HG03175 (cell line): ENCODE results near the gene BGLAP.
A peak's percentile ranks its signal among the peaks of the same experiment; 100 is the strongest.

Experiments
- ATAC-seq: cut with Tn5 transposase; IDR thresholded peaks from one replicate; pipeline ENCODE4 v1.9.1; 2021; ENCODE audit warnings: mild to moderate bottlenecking, moderate library complexity; ENCODE audit not compliant: unreplicated experiment

BGLAP gene

DNA sequence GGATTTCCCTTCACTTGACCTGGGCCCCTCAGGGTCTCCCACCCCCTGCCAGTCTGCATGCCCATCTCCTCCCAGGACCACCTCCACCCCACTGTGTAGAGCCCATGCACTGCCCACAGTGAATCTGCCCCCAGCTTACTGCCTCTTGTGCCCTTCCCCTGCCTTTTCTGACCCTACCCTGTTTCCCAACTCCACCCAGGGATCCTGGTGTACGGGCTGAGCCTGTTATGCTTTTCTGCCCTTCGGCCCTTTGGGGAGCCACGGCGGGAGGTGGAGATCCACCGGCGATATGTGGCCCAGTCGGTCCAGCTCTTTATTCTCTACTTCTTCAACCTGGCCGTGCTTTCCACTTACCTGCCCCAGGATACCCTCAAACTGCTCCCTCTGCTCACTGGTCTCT is 44.1 kb downstream of the BGLAP start:
- no peak for ATAC-seq

DNA sequence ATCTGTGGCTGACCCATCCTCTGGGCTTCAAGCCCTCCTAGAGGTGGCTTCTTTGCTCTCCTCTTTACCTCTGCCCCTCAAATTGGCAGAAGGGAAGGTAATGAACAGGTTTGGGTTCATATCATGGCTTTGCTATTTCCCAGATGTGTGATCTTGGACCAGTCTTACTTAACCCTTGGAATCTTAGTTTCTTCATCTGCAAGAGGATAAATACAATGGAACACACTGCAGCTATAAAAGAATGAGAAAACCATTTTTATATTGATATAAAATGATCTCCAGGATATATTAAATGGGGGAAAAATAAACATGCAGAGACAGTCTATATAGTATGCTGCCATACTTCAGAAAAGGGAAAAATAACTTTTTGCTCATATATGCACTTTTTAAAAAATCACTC is 47.9 kb downstream of the BGLAP start:
- ATAC-seq = no peak

- peak; percentile 42 for ATAC-seq
Measured at GRCh38 chr1:156291226-156292061, 49.5 kb downstream of the BGLAP start.
